Brain microvascular endothelial cell (primary cell): ENCODE measurements around the gene FOXA3.

Experiments
- DNase-seq: peaks from one replicate; pipeline ENCODE4 v3.0.0-alpha.2; 2020
- H3K27ac ChIP-seq: fragments of 250-450 bp; sonication (Bioruptor Pico); 2 replicates; pipeline ENCODE4 v1.5.1; 2020; ENCODE audit warnings: mild to moderate bottlenecking, moderate library complexity
- H3K27me3 ChIP-seq: fragments of 250-450 bp; sonication (Bioruptor Pico); replicated peaks from 2 replicates; pipeline ENCODE4 v1.5.1; 2020; ENCODE audit warnings: mild to moderate bottlenecking
- H3K36me3 ChIP-seq: fragments of 250-450 bp; sonication (Bioruptor Pico); replicated peaks from 2 replicates; pipeline ENCODE4 v1.5.1; 2020; ENCODE audit warnings: mild to moderate bottlenecking
- H3K4me3 ChIP-seq: 2 replicates; pipeline ENCODE4 v1.5.1; 2011; ENCODE audit warnings: low read depth, mild to moderate bottlenecking, control low read depth, low read length, moderate library complexity
- in situ Hi-C: cut with HindIII; loops from 2 replicates; pipeline ENCODE4 v1.10.0; 2017; ENCODE audit warnings: low sequenced_read_pairs, low pct_ligation_motif_present
- TF ChIP-seq, protein P1 (sequence below): IDR thresholded peaks from 2 replicates; pipeline ENCODE4 v1.5.1; 2011; ENCODE audit warnings: low read depth, mild to moderate bottlenecking, moderate library complexity, low read length, control low read depth, inconsistent platforms; ENCODE audit errors: missing control alignments

The FOXA3 gene

DNA sequence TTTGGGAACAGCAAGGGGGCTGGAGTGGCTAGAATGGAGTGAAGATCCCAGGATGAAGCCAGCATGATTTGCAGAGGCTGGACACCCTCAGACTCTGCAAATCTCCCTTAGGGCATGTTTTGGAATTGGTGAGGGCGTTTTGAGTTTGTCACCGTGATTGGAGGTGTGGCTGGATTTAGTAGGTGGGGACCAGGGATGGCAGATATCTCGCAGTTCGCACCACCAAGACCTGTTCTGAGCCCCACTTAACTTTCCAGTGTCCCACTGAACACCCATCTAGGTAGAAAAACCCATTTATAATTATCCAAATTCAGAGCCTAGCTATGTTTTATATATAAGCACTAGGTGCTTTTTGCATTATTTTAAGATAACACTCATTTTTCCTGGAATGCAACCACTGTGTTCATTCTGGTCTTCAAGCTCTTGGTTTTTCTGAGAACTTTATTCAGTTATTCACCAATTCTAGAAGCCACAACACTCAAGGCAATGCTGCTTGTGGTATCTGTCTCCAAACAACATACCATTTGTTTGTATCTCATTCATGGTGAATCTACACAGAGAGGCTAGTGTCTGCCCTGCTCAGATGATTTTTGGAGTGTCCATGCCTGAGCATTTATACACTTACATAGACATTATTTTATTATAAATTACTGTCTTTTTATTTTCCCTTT is 53.4 kb downstream of the FOXA3 start:
- no peaks in the 10 kb centered on the region for H3K27me3 ChIP-seq
- TF ChIP-seq, protein P1, sequence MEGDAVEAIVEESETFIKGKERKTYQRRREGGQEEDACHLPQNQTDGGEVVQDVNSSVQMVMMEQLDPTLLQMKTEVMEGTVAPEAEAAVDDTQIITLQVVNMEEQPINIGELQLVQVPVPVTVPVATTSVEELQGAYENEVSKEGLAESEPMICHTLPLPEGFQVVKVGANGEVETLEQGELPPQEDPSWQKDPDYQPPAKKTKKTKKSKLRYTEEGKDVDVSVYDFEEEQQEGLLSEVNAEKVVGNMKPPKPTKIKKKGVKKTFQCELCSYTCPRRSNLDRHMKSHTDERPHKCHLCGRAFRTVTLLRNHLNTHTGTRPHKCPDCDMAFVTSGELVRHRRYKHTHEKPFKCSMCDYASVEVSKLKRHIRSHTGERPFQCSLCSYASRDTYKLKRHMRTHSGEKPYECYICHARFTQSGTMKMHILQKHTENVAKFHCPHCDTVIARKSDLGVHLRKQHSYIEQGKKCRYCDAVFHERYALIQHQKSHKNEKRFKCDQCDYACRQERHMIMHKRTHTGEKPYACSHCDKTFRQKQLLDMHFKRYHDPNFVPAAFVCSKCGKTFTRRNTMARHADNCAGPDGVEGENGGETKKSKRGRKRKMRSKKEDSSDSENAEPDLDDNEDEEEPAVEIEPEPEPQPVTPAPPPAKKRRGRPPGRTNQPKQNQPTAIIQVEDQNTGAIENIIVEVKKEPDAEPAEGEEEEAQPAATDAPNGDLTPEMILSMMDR = no peak
- DNase-seq = no peak

DNA sequence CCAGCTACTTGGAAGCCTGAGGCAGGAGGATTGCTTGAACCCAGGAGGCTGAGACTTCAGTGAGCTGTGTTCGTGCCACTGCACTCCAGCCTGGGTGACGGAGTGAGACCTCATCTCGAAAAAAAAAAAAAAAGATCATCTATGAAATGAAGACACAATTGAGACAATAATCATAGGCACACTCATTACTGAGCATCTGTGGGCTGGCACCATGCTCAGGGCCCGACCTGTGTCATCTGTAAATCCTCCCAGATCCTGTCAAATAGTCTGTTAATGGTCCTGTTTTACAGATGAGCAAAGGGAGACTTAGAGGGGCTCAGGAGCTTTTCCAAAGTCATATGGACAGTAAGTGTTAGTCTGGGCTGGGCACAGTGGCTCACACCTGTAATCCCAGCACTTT is 54.6 kb downstream of the FOXA3 start:
- DNase-seq = no peak
- Histone ChIP-seq H3K27me3 (no peaks in the 10 kb centered on the region), H3K27ac (no peak overlapping the region), H3K36me3 (no peaks in the 10 kb centered on the region), H3K4me3 (no peak overlapping the region)
- TF ChIP-seq, protein P1 = no peak
- in situ Hi-C loops = no loop called here

More for the DNA sequence above, 53.4 kb downstream of the FOXA3 start:
- Histone ChIP-seq H3K4me3 (no peak overlapping the region), H3K27ac (no peak overlapping the region), H3K36me3 (no peaks in the 10 kb centered on the region)
- in situ Hi-C loops = no loop called here

DNA sequence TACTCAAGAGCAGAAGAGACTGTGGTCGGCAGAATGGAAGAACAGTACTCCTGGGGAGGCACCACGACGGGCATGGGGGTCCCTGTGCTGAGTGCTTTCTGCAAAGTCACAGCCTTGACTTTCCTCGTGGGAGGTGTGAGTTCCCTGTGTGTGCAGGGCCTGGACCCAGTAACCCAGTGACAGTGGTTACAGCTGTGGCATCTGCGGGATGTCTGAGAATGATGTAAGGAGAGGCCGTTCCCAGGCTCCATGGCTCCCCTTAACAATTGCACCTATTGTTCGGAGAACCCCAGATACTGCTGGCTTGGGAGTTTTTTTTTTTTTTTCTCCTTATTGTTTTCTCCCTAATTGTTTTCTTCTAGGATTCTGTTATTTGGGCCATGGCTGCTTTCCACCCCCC is 55.6 kb downstream of the FOXA3 start:
- no peak overlapping the region for H3K27ac ChIP-seq
- no peak overlapping the region for H3K4me3 ChIP-seq
- in situ Hi-C loops = no loop called here
- TF ChIP-seq, protein P1 = no peak
- H3K36me3 ChIP-seq = no peaks in the 10 kb centered on the region
- no peaks in the 10 kb centered on the region for H3K27me3 ChIP-seq
- no peak for DNase-seq

DNA sequence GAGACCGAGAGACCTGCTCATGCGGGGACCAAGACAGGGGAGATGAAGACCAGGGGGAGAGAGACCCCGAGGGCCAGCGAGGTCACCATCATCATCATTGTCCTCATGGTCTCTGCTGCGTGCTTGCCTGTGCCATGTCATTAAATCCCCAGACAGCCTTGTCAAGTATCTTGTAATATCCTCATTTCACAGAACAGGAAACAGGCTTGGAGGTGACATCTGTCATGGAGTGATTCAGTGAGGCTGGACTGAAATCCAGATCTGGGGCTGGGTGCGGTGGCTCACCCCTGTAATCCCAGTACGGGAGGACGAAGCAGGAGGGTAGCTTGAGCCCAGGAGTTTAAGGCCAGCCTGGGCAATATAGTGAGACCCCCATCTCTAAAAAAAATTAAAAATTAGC is 56.3 kb downstream of the FOXA3 start:
- no peak overlapping the region for H3K27ac ChIP-seq
- no peak for DNase-seq
- TF ChIP-seq, protein P1 = no peak
- H3K4me3 ChIP-seq = no peak overlapping the region
- no peaks in the 10 kb centered on the region for H3K36me3 ChIP-seq
- in situ Hi-C loops = no loop called here
- no peaks in the 10 kb centered on the region for H3K27me3 ChIP-seq

DNA sequence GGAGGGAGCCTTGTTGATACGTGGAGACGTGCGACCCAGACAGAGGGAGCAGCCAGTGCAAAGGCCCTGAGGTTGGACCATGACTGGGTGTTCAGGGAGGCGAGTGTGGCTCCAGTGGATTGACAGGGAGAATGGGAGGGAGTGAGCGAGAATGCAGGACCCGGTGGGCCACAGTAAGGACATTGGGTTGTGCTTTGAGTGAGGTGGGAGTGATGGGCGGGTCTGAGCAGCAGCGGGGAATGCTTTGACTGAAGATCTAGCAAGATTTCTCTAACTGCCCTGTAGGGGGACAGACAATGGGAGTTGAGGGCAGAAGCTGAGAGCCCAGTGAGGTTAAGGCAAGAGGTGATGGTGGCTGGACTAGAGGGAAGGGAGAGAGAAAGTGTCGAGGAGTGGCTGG is 58.2 kb downstream of the FOXA3 start:
- Histone ChIP-seq H3K36me3 (no peaks in the 10 kb centered on the region), H3K4me3 (no peak overlapping the region), H3K27ac (no peak overlapping the region), H3K27me3 (no peaks in the 10 kb centered on the region)
- no peak for DNase-seq
- TF ChIP-seq, protein P1 = peak; percentile 49
- in situ Hi-C loops = no loop called here
